HG02571 (cell line): ENCODE data around the gene ADGRB2.

Experiments
- ATAC-seq: cut with Tn5 transposase; IDR thresholded peaks from one replicate; pipeline ENCODE4 v1.9.1; 2021; ENCODE audit warnings: mild to moderate bottlenecking, moderate library complexity; ENCODE audit not compliant: unreplicated experiment

The ADGRB2 gene

DNA sequence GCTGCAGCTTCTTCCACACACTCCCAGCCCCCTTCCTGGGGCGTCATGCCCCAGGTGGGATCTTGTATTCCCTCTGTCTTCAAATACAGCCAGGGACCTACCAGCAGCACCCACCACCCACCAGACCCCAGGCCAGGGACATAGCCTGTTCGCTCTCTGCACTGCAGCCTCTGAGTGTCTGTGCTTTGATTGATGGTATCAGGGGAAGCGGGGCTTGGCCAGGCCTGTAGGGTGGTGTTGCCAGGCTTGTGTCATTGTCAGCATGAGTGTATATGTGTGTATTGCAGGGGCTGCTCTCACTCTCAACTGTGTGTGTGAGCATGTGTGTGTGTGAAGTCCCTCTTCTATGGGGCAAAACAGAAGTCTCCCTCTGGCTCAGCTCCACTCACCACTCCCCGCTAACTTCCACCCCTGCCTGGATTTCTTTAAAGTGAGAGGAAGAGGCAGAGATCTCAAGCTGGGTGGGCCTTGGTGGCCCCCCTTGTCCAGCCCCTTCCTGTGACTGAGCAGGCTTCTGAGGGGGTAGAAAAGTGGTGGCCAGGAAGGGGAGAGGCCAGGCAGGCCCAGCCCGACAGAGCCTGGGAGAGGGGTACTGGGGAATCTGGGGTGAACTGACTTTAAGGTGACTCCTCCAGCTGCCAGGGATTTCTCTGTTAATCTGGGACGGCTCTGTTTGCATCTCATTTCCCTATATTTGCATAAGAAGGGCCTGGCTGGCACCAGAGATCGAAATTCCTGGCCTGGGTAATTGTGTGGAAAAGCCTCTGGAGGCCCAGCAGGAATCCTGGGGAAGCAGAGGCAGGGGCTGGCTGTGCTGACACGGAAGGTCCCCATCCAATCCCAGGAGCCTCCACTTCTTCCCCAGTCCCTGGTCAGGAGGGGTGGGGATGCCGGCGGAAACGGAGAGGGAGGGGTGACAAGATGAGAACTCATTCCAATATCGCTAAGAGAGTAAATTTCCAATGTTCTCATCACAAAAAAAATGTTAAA is 18.6 kb upstream of the ADGRB2 start:
- ATAC-seq = no peak

DNA sequence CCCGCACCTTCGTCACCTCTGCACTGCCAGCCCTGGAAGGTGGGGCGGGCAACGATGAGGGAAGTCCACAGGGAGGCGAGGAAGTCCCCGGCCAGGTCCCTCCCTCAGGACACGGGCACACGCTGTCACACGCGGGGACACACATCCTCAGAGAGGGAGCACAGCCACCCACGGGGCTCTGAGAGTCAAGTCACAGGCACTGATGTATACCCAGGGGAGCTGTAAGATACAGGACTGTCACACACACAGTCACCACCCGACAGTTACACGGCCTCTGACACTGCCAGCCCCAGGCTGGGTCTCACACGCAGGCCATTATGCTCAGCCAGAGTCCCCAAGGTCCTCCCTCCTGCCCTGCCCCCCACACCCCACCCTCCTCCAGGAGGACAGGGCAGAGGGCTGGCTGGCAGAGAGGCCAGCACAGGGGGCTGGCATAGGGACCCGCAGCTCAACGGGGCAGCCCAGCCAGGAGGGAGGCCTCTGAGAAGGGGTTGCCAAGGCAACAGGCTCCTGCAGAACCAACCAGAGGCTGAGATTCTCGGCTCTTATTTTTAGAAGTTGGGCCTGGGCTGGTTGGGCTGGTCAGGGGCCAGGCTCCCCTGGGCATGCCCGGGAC is 17.7 kb upstream of the ADGRB2 start:
- no peak for ATAC-seq

DNA sequence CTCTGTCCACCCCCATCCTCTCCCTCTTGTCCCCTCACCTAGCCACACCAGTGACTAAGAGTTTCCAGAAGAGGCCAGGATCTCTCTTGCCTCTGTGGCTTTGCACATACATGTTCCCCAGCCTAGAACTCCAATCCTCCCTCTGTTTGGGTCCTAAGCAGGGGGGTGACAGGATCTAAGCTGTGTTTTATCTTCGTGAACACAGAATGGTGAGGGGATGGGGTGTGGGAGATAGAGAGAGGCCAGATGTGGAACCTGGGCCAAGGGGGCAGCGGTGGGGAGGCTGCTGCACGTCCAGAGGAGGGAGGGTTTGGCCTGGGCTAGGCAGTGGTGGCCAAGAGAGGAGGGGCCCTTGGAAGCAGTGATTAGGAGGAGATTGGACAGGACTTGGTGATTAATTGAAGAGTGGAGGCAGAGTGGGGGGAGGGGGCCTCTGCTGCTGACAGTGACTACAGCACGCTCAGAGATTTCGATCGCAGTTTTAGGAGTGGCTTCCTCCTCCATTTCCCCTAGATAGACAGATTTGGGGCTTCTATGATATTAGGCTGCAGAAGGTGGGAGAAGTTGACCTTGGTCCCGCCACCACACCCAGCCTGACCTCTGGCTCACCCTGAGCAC is 17.1 kb upstream of the ADGRB2 start:
- ATAC-seq = no peak

DNA sequence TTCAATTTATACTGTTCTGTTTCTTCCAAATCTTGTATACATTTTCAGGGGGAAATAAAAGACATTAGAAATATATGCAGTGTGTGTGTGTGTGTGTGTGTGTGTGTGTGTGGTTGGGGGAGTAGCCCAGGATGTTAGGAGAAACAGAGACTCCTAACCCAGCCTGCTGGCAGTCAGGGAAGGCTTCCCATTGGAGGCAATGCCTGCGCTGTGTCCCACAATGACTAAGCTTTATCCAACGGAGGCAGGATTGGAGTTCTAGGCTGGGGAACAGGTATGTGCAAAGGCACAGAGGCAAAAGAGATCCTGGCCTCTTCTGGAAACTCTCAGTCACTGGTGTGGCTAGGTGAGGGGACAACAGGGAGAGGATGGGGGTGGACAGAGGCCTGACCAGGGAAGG is 16.5 kb upstream of the ADGRB2 start:
- ATAC-seq = no peak

DNA sequence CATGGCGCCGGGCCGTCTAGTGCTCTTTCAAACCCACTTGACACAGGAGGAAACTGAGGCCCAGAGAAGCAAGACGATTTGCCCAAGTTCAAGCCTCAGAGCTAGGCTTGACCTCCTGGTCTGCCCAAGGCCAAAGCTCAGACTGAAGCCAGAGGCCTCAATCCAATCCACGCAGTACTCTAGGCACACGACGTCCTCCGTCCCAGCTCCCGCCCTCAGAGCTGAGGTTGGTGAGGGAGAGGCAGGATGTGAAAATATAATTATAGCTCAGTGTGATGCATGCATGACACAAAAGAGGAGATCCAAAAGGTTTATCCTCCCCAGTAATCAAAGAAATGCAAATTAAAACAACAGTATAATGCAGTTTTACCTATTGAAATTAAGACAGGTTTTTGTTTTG is 15.5 kb upstream of the ADGRB2 start:
- no peak for ATAC-seq

DNA sequence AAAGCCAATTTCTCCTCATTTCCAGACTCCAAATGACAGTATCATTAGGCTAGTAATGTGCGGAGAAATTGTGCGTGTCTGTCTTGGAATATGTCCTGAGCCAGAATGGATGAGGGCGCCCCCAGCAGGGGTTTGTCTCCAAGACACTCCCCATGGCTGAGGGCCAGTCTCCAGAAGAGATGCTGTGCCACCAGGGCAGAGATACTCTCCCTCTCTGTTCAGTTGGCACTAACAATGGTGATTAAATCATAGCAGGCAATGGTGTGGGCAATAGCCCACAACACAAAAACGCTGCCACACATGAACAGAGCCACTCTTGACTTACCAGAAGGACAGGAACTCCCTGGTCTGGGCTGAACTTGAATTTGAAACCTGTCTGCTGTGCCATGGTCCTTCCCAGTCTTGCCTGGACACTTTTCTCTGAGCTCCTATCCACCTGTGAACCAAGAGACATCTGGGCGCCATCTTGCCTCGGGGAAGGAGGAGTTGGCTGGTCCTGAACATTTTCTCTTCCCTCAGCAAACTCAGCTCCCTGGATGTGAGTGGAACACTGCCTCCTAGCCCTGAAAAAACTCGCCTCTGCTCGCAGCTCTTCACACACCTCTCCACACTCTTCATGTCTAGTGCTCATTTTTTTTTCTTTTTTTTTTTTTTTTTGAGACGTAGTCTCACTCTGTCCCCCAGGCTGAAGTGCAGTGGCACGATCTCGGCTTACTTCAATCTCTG is 14.8 kb upstream of the ADGRB2 start:
- ATAC-seq = no peak

DNA sequence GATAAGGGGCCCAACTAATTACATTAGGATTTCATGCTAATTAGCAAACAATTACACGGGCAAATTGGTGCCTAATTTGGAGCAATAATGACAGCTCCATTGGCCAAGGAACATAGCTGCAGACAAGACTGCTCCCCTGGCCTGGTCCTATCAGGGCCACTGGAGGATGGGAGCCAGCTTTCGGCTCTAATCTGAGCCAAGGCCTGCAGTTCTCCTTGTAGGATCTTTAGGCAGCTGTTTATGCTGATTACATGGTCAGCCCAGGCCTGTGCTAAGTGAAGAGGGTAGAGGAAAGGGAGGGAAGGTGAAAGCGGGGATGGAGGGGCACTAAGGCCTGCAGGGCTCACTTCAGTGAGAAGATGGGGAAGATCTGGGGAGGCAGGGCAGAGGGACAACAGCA is 12.4 kb upstream of the ADGRB2 start:
- no peak for ATAC-seq

DNA sequence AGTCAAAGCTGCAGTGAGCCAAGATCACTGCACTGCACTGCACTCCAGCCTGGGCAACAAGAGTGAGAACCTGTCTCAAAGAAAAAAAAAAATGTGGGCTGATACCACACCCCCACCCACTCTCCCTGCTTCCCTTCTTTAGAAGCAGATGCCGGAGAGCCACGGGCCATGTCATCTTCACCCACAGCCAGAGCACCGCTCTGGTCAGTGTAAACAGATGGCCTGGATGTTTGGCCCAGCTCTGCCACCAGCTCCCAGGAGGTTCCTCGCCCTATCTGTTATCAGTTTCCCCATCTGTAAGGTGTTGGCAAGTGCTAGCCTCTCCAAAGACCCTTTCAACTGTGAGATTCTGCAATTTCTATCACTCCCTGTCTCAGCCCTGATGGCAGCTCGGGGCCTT is 11.9 kb upstream of the ADGRB2 start:
- ATAC-seq = no peak

DNA sequence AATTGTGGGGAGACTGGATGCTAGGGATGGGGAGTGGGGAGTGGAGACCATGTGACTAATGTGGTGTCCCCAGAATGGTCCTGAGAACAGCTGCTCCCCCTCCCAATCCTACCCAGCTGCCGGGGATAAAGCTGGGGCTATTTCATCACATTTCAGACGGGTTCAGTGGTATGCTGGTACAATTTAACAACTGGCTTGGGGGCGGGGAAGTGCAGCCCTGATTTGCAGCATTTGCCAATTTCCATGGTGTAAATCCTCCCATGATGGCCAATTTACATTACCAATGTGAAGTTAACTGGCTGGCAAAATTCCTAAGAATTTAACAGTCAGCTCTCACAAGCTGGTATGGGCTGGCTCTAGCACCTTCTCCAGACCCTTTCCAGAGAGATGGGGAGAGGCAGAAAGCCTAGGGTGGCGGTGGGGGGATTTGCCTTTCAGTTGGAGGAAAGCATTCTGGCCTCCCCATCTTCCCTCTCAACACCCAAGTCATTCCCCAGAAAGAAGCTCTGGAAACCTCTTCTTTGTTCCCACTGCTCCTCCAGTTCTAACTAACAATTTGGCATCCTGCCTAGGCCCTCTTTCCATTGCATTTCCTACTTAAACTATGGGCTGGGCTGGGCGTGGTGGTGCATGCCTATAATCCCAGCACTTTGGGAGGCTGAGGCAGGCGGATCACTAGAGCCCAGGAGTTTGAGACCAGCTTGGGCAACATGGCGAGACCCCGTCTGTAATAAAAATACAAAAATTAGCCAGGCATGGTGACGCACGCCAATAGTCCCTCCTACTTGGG is 11.3 kb upstream of the ADGRB2 start:
- no peak for ATAC-seq

DNA sequence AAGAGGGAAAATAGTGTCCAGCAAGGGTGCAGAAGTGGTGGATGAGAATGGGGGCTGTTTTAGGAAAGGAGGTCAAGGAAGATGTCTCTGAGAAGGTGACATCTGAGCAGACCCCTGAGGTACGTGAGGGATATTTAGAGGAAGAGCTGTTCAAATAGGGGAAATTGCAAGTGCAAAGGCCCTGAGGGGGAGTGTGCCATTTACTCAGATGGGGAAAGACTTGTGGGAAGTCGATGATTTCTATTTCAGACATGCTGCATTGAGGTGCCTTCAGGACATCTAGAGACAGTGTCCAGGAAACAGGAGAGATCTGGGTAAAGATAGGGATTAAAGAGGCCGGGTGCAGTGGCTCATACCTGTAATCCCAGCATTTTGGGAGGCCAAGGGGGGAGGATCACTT is 10.4 kb upstream of the ADGRB2 start:
- no peak for ATAC-seq

DNA sequence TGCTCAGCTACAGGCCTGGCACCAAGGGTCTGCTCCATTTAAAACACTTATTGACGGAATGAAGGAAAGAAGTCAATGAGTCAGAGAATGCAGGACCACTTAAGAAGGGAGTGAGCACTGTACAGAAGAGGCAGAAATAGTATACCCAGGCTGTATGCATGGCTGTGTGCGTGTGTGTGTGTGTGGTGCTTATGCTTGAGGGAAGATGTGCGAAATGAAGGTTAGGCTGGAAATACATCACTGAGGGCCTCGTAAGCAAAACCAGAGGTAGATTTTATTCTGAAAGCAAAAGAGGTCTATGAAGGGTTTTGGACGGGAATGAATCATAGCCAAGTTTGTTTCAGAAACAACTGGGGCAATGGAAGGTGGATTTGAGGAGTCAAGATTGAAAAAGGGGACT is 9.7 kb upstream of the ADGRB2 start:
- ATAC-seq = no peak

DNA sequence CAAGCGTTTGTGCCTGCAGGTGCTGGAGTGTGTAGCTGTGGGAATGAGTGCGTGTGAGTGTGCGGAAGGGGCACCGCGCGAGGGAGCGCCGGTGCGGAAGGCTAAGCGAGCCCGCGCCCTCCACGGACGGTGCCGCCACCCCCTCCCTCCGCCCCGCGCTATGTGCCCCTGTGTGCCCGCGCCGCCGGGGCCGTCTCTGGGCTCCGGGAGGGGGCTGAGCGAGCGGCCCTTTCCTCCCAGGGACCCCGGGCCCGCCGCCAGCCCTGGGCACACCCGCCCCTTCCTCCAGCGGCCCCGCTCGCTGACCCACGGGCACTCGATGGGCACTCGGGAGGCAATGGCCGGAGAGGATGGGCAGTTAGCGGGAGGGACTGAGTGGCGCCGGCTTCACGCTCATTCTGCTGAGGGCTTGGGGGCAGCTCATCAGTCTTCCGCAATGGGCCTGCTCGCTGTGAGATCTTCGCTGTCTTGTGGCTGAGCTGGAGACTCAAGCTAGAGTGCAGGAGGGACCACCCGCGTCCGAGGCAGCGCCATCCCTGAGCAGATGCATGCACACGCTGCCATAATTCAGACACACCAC is 8.6 kb upstream of the ADGRB2 start:
- no peak for ATAC-seq

DNA sequence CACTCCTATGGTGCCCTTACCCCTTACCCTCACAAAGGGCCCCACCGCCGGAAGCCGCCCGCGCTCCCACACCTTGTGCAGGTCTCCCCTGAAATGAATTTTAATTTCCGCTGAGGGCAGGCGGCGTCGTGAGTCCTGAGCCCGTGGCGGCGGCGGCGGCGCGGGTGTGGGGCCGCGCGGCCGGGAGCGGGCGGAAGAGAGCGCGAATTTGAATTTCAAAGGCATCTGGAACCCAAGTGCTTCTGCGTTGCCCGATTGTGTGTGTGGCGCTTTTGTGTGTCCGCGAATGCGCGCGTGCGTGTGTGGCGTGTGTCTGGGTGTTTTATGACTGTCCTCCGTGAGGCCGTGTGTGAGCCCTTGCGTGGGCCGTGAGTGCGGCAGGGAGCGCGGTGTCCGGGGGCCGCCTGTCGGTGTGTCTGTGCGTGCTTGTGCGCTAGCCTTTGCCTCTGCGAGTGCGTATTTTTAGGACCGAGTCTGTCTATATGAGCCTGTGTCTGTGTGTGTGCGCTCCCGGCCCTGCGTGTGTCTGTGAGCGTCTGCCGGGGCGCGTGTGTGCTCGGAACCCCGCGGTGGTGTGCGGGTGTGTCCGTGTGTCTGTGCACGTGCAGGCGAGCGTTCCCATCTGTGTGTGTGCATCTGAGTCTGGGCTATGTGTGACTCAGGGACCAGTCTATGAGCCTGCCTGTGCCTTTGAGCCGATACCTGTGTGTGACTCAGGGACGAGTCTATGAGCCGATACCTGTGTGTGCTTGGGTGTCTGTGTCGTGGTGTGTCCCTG is 7.9 kb upstream of the ADGRB2 start:
- no peak for ATAC-seq

DNA sequence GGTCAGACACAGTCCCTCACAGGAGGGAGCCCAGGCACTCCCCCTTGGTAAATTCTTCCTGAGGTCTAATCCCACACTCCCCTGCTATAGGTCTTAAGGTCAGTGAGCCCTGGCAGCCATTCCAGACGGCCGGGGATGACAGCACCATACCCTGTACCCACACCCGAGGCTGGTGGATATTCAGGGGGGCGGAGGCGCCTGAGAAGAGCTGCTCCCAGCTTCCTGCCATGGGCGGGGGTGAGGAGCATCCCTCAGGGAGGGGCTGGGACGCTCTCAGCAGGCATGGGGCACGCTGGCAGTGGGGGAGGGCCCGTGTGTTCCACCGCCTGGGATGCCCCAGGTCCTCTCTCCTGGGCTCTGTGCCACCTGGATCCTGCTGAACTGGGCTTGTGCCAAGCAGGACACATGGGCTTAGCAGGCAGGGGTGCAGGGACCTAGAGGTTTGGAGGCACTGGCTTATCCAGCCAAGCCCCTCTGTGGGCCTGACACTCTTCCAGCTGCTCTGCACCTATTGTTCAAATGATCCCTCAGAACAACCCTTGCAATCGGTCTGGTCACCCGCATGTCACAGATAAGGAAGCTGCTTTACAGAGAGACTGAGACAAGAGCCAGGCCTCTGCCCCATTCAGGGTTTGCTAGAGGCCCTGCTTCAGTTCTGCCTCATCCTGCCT is 5.7 kb upstream of the ADGRB2 start:
- no peak for ATAC-seq

DNA sequence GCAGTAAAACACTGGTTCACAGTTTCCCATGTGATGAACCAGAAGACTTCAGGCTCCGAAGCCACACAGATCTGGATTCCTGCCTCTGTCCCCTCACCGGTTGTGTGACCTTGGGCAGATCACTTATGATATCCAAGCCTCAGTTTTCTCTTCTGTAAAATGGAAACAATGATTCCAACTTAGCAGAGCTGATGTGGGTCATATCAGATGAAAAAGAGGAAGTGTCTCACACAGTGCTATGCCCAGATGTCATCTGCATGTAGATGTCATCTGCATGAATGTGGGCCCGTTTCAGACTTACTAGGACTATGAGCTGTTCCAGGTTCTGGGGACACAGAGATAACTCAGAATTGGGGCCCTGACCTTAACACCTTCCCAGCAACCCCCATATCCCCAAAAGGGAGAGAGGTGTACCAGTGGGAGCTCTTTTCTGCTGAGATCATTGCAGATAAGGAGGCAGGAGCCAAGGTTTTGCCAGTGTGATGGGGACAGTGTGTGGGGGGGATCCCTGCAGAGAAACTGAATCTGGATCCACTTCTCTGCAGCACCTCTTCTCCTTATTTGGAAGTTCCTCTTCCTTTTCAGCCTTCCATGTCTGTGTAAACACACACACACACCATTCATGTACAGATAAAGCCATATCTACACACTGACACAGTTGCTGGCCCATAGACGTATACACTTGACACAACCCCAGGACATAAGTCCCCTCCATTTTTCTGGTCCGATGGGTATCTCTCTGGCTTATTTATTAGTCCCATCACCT is 5.0 kb upstream of the ADGRB2 start:
- ATAC-seq = no peak

DNA sequence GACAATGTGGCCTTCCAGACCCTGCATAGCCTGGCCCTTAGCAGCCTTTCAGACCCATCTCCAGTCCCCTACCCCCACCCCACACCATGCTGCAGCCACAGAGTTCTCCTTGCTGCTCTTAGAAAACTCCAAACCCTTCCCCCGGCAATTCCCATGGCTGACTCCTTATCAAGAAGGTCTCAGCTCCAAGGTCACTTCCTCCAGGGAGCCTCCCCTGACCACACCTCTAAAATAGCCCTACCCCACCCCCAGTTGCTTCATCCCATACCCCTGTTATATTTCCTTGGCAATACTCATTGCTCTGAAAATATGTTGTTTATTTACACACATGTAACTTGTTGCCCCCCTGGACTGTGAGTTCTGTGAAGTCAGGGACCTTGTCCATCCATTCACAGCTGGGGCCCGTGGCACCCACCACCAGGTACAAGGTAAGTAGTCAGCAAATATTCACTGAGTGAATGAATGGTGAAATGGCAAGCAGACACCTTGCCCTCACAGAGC is 4.3 kb upstream of the ADGRB2 start:
- no peak for ATAC-seq

DNA sequence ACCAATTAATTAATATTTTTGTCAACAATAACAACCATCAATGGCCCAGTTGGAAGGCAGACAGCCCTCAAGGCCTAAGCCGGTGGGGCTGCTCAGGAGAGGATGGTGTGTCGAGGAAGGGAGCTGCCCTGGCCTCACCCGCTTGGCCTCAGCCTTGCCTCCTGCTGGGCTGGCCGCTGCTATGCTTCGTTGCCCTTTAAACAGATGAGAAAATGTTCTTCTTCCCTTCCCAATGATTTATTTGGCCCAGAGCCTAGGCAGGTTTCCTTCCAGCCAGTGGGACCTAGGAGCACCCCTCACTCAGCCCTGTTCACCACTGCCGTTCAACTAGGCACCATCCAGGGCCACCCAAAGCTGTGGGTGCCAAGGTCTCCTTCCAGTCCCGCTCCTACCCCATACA is 3.1 kb upstream of the ADGRB2 start:
- no peak for ATAC-seq

DNA sequence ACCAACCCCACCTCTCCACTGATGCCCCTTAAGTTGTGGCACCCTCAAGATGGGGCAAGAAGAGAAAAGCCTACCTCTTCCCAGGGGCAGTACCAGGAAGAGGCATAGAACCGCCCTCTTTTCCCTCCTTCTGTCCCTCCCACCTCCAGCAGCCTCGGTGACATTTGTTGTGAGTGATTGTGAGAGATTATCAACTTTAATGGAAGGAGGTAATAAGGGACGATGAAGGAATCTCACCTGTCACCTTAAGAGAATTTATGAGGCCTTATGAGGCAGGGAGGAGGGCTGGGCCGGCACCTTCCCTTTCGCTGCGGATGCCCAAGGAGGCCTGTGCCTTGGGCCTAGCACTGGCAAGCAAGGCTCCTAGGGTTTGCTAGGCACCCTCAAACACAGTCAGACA is 1.4 kb upstream of the ADGRB2 start:
- no peak for ATAC-seq
